ENCODE results near the gene CGB3. TPM values are rescaled to one million over a fixed set of nuclear protein-coding genes. Genes with fewer than 3 reads are reported as not detected.
"Not testable (repeated sequence)": the region's sequence is repeated elsewhere in the genome, so short reads cannot be mapped to it uniquely, and the experiment has no call there.

CGB3 gene
- total and polyA plus RNA-seq, 2 donors (not counting 1 experiment from before 2014, with no cell fraction given) = not detected

GRCh38 chr19:49020931-49021895 is 2.9 kb downstream of the CGB3 start:
- Histone ChIP-seq H3K9me3 (ENCODE audit: control insufficient read depth, insufficient read depth, low read depth, low read length) (no peaks in the 10 kb centered on the region), H3K27ac (ENCODE audit: insufficient read depth, low read length) (no peak overlapping the region), H3K79me2 (ENCODE audit: control insufficient read depth, insufficient read depth, low read length) (no peaks in the 10 kb centered on the region), H3K9ac (ENCODE audit: insufficient read depth, low read length) (no peak overlapping the region), H3K4me3 (replicated peaks in 1 of 4; ENCODE audit: control extremely low read depth in 1 of 4, insufficient read depth in 1 of 4, low read depth in 3 of 4, low read length in 4 of 4) (no peak overlapping the region), H3K4me2 (ENCODE audit: extremely low read depth, insufficient read depth, low read length) (no peak overlapping the region), H3K36me3 (ENCODE audit: control insufficient read depth, insufficient read depth, low read length) (peaks cover 2% of the 10 kb centered on the region), H3K4me1 (ENCODE audit: control insufficient read depth, extremely low read depth, insufficient read depth, low read length) (peaks cover 2% of the 10 kb centered on the region), H2AFZ (ENCODE audit: low read length) (no peak overlapping the region), H4K20me1 (ENCODE audit: control insufficient read depth, extremely low read depth, insufficient read depth, low read length) (no peaks in the 10 kb centered on the region), H3K27me3 (ENCODE audit: control insufficient read depth, insufficient read depth, low read length) (peaks cover 3% of the 10 kb centered on the region)
- TF ChIP-seq CTCF (conservative IDR thresholded peaks at IDR 0.05 in 1 of 2, IDR thresholded peaks at IDR 0.05 in 1 of 2; ENCODE audit: low read depth in 1 of 2, low read length in 2 of 2) (no peak), EZH2 (IDR thresholded peaks at IDR 0.05; ENCODE audit: low read length, missing control alignments) (no peak)
- DNase-seq (ENCODE audit: low read depth in 2 of 2) = peak in 1 of 2 donors; percentile 38

- Histone ChIP-seq H4K20me1 (ENCODE audit: control insufficient read depth, extremely low read depth, insufficient read depth, low read length) (no peaks in the 10 kb centered on the region), H2AFZ (ENCODE audit: low read length) (no peak overlapping the region), H3K9me3 (ENCODE audit: control insufficient read depth, insufficient read depth, low read depth, low read length) (no peaks in the 10 kb centered on the region), H3K4me1 (ENCODE audit: control insufficient read depth, extremely low read depth, insufficient read depth, low read length) (peaks cover 2% of the 10 kb centered on the region), H3K36me3 (ENCODE audit: control insufficient read depth, insufficient read depth, low read length) (peaks cover 9% of the 10 kb centered on the region), H3K79me2 (ENCODE audit: control insufficient read depth, insufficient read depth, low read length) (no peaks in the 10 kb centered on the region), H3K4me3 (replicated peaks in 1 of 4; ENCODE audit: control extremely low read depth in 1 of 4, insufficient read depth in 1 of 4, low read depth in 3 of 4, low read length in 4 of 4) (no peak overlapping the region), H3K27ac (ENCODE audit: insufficient read depth, low read length) (no peak overlapping the region), H3K4me2 (ENCODE audit: extremely low read depth, insufficient read depth, low read length) (no peak overlapping the region), H3K9ac (ENCODE audit: insufficient read depth, low read length) (no peak overlapping the region), H3K27me3 (ENCODE audit: control insufficient read depth, insufficient read depth, low read length) (peaks cover 3% of the 10 kb centered on the region)
- no peak for DNase-seq (ENCODE audit: low read depth in 2 of 2)
- TF ChIP-seq EZH2 (IDR thresholded peaks at IDR 0.05; ENCODE audit: low read length, missing control alignments) (no peak), CTCF (conservative IDR thresholded peaks at IDR 0.05 in 1 of 2, IDR thresholded peaks at IDR 0.05 in 1 of 2; ENCODE audit: low read depth in 1 of 2, low read length in 2 of 2) (no peak)
Measured at GRCh38 chr19:49020342-49020741, 3.8 kb downstream of the CGB3 start.

DNA sequence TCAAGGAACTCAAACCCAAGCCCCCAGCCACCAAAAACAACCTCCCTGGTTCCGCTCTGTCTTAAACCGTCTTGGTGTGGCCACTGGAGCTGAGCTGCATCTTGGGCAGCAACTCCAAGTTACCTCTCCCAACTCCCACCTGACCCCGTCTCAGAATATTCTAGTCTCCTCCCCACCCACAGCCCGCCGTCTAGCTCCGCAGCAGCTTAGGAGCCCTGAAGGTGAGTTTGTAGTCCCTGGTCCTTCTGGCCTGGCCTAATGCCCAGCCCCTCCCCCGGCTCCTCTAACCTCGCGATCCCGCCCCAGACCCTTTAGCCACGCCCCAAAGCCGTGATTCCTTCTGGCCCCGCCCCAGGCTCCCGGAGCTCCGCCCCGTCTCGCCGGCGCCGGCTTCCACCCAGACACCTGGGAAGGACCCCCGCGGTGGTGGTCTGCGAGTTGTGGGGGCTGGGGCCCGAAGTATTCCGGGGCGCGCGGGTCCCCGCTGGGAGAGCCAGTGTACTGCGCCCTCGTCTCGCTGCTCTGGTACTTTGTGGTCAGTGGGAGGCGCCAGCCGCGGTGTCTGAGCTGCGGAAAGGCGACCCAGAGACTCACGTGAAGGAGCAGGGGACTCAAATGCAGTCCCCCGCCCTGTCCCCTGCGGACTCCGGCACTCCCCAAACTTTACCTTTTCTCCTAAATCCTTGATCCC is 4.7 kb downstream of the CGB3 start:
- Histone ChIP-seq H3K4me1 (ENCODE audit: control insufficient read depth, extremely low read depth, insufficient read depth, low read length) (peaks cover 2% of the 10 kb centered on the region), H3K9ac (ENCODE audit: insufficient read depth, low read length) (no peak overlapping the region), H3K4me2 (ENCODE audit: extremely low read depth, insufficient read depth, low read length) (peak overlapping the region; percentile 51), H3K9me3 (ENCODE audit: control insufficient read depth, insufficient read depth, low read depth, low read length) (no peaks in the 10 kb centered on the region), H3K4me3 (replicated peaks in 1 of 4; ENCODE audit: control extremely low read depth in 1 of 4, insufficient read depth in 1 of 4, low read depth in 3 of 4, low read length in 4 of 4) (peak overlapping the region; percentile 7 to 23 (median 19)), H4K20me1 (ENCODE audit: control insufficient read depth, extremely low read depth, insufficient read depth, low read length) (no peaks in the 10 kb centered on the region), H3K27ac (ENCODE audit: insufficient read depth, low read length) (no peak overlapping the region), H3K36me3 (ENCODE audit: control insufficient read depth, insufficient read depth, low read length) (peaks cover 10% of the 10 kb centered on the region), H2AFZ (ENCODE audit: low read length) (no peak overlapping the region), H3K27me3 (ENCODE audit: control insufficient read depth, insufficient read depth, low read length) (peaks cover 3% of the 10 kb centered on the region), H3K79me2 (ENCODE audit: control insufficient read depth, insufficient read depth, low read length) (no peaks in the 10 kb centered on the region)
- peak in 1 of 2 donors; percentile 28 for DNase-seq (ENCODE audit: low read depth in 2 of 2)
- peak in 1 of 2 donors; percentile 11 for TF ChIP-seq CTCF (conservative IDR thresholded peaks at IDR 0.05 in 1 of 2, IDR thresholded peaks at IDR 0.05 in 1 of 2; ENCODE audit: low read depth in 1 of 2, low read length in 2 of 2)
- no peak for TF ChIP-seq EZH2 (IDR thresholded peaks at IDR 0.05; ENCODE audit: low read length, missing control alignments)

- DNase-seq (ENCODE audit: low read depth in 2 of 2); H3K27me3 ChIP-seq (ENCODE audit: control insufficient read depth, insufficient read depth, low read length); H4K20me1 ChIP-seq (ENCODE audit: control insufficient read depth, extremely low read depth, insufficient read depth, low read length); H3K4me1 ChIP-seq (ENCODE audit: control insufficient read depth, extremely low read depth, insufficient read depth, low read length); H3K79me2 ChIP-seq (ENCODE audit: control insufficient read depth, insufficient read depth, low read length); H3K9me3 ChIP-seq (ENCODE audit: control insufficient read depth, insufficient read depth, low read depth, low read length); H3K27ac ChIP-seq (ENCODE audit: insufficient read depth, low read length); H3K9ac ChIP-seq (ENCODE audit: insufficient read depth, low read length): not testable (repeated sequence)
- Histone ChIP-seq H3K4me3 (replicated peaks in 1 of 4; ENCODE audit: control extremely low read depth in 1 of 4, insufficient read depth in 1 of 4, low read depth in 3 of 4, low read length in 4 of 4) (peak overlapping the region; percentile 31 to 53 (median 45)), H3K4me2 (ENCODE audit: extremely low read depth, insufficient read depth, low read length) (peak overlapping the region; percentile 85), H3K36me3 (ENCODE audit: control insufficient read depth, insufficient read depth, low read length) (peaks cover 12% of the 10 kb centered on the region), H2AFZ (ENCODE audit: low read length) (peak overlapping the region; percentile 53)
Measured at GRCh38 chr19:49018388-49019241, 5.5 kb downstream of the CGB3 start.
